ENCODE data around the gene SLC25A33. TPM values are rescaled to one million over a fixed set of nuclear protein-coding genes. Genes with fewer than 3 reads are reported as not detected.

The SLC25A33 gene
- total RNA-seq, 2 donors from 2014 or later: 9.6 to 13.6 TPM

DNA sequence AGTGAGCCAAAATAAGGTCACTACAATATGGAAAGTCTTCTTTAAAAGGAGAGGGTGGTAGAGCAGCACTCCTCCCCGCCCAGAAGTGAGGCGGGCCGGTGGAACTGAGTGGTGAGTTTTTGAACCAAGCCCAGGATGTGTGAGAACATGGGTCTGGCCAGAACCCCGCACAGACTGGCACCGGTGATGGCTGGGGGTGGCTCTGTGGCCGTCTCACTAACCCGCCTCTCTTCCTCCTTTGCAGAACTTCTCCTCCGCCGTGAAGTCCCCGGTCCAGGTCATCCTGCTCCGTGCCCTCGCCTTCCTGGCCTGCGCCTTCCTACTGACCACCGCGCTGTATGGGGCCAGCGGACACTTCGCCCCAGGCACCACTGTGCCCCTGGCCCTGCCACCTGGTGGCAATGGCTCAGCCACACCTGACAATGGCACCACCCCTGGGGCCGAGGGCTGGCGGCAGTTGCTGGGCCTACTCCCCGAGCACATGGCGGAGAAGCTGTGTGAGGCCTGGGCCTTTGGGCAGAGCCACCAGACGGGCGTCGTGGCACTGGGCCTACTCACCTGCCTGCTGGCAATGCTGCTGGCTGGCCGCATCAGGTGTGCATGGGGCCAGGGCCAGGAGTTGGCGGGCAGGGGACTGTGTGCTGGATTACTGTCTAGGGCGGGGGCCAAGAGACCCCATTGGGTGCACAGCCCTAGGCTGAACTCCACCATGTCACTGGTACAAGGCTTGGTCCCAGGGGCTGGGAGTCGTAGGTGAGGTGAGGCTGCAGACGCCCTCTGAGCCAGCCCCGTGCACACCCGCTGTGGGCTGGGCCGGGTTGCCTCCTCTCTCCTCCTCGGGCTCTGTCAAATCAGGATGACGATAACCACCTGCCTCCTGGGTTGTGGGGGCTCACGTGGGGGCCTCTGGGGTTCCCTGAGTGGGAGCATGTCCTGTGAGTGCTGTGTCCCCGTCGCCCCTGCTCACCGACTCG, 61.9 kb downstream of the SLC25A33 start:
- TF ChIP-seq, protein P1, sequence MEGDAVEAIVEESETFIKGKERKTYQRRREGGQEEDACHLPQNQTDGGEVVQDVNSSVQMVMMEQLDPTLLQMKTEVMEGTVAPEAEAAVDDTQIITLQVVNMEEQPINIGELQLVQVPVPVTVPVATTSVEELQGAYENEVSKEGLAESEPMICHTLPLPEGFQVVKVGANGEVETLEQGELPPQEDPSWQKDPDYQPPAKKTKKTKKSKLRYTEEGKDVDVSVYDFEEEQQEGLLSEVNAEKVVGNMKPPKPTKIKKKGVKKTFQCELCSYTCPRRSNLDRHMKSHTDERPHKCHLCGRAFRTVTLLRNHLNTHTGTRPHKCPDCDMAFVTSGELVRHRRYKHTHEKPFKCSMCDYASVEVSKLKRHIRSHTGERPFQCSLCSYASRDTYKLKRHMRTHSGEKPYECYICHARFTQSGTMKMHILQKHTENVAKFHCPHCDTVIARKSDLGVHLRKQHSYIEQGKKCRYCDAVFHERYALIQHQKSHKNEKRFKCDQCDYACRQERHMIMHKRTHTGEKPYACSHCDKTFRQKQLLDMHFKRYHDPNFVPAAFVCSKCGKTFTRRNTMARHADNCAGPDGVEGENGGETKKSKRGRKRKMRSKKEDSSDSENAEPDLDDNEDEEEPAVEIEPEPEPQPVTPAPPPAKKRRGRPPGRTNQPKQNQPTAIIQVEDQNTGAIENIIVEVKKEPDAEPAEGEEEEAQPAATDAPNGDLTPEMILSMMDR (conservative IDR thresholded peaks at IDR 0.05): no peak
- WGBS, 2 experiments (ENCODE audit: insufficient coverage in 1 of 2, insufficient read length in 1 of 2): 95% methylated on average over 35 to 39 of the region's 39 CpGs
- H3K27me3 ChIP-seq (ENCODE audit: control insufficient read depth, insufficient read depth, low read length, poor library complexity, severe bottlenecking): no peaks in the 10 kb centered on the region
- no peaks in the 10 kb centered on the region for H3K4me1 Mint-ChIP-seq
- no peak overlapping the region for H3K4me3 Mint-ChIP-seq
- H3K27me3 Mint-ChIP-seq (ENCODE audit: insufficient read depth): no peaks in the 10 kb centered on the region
- DNase-seq: no peak
- H3K4me3 ChIP-seq (ENCODE audit: low read length): no peak overlapping the region
- no peak overlapping the region for H3K9ac ChIP-seq (ENCODE audit: extremely low read depth, low read length, poor library complexity, severe bottlenecking)
- no peak overlapping the region for H3K27ac ChIP-seq (ENCODE audit: low read depth, low read length)
- H3K27ac Mint-ChIP-seq: no peak overlapping the region
- H3K36me3 ChIP-seq (ENCODE audit: control insufficient read depth, insufficient read depth, low read length): peaks cover 17% of the 10 kb centered on the region
- H3K9me3 Mint-ChIP-seq: no peaks in the 10 kb centered on the region
- H3K36me3 Mint-ChIP-seq (ENCODE audit: low read depth): peaks cover 16% of the 10 kb centered on the region
- H3K9me3 ChIP-seq (ENCODE audit: control insufficient read depth, low read length): no peaks in the 10 kb centered on the region
- no peaks in the 10 kb centered on the region for H3K4me1 ChIP-seq (ENCODE audit: control insufficient read depth, insufficient read depth, low read length)

DNA sequence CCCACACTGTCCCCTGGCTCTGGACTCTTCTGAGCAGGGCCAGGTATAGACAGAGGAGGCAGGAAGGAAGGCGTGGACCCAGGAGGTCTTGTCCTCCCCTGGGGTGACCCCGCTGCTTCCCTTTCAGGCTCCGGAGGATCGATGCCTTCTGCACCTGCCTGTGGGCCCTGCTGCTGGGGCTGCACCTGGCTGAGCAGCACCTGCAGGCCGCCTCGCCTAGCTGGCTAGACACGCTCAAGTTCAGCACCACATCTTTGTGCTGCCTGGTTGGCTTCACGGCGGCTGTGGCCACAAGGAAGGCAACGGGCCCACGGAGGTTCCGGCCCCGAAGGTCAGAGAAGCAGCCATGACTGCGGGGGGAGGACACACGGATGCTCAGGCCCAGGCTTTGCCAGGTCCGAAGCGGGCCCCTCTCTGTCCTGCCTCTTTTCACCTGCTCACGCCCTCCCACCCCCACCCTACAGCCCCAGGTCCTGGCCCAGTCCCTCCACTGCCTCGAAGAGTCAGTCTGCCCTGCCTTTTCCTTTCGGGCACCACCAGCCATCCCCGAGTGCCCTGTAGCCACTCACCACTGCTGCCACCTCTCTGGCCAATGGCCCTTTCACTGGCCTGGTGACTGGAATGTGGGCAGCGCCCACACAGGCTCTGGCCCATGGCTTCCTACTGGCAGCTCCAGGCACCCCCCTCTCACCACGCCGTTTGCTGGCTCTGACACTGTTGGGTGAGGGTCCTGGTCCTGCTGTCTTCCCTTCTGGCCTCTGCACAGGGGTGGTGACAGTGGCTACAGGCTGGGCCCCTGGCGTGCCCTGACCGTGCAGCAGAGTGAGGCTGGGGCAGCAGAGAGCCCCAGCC, 62.9 kb downstream of the SLC25A33 start:
- Histone ChIP-seq H3K9me3 (ENCODE audit: control insufficient read depth, low read length) (no peaks in the 10 kb centered on the region), H3K4me1 (ENCODE audit: control insufficient read depth, insufficient read depth, low read length) (no peaks in the 10 kb centered on the region), H3K4me3 (ENCODE audit: low read length) (no peak overlapping the region), H3K9ac (ENCODE audit: extremely low read depth, low read length, poor library complexity, severe bottlenecking) (no peak overlapping the region), H3K36me3 (ENCODE audit: control insufficient read depth, insufficient read depth, low read length) (peaks cover 17% of the 10 kb centered on the region), H3K27ac (ENCODE audit: low read depth, low read length) (no peak overlapping the region), H3K27me3 (ENCODE audit: control insufficient read depth, insufficient read depth, low read length, poor library complexity, severe bottlenecking) (no peaks in the 10 kb centered on the region)
- no peaks in the 10 kb centered on the region for H3K9me3 Mint-ChIP-seq
- H3K36me3 Mint-ChIP-seq (ENCODE audit: low read depth): peaks cover 14% of the 10 kb centered on the region
- no peak for DNase-seq
- H3K4me3 Mint-ChIP-seq: no peak overlapping the region
- H3K27ac Mint-ChIP-seq: no peak overlapping the region
- H3K27me3 Mint-ChIP-seq (ENCODE audit: insufficient read depth): no peaks in the 10 kb centered on the region
- no peaks in the 10 kb centered on the region for H3K4me1 Mint-ChIP-seq
- TF ChIP-seq, protein P1 (conservative IDR thresholded peaks at IDR 0.05): no peak
- 95 to 99% methylated on average over 20 to 26 of the region's 26 CpGs for WGBS, 2 experiments (ENCODE audit: insufficient coverage in 1 of 2, insufficient read length in 1 of 2)

DNA sequence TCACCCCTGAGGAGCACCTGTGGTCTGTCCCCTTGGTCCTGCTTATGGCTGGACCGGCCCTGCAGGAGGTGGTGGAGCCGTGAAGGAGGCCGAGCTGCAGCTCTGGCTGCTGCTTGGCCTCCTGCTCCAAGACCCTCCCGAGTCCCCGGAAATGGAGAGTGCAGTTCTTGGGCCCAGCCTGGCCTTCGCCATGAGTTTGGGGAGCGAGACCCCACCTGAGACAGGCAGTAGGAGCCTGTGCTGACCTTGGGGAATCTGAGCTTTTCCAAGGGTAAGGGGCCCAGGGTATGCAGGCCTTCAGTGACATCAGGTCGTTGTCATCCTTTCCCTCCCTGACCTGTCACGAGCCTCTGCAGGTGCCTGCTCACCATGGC, 63.5 kb downstream of the SLC25A33 start:
- no peaks in the 10 kb centered on the region for H3K27me3 ChIP-seq (ENCODE audit: control insufficient read depth, insufficient read depth, low read length, poor library complexity, severe bottlenecking)
- H3K4me3 ChIP-seq (ENCODE audit: low read length): no peak overlapping the region
- no peaks in the 10 kb centered on the region for H3K9me3 ChIP-seq (ENCODE audit: control insufficient read depth, low read length)
- WGBS, 2 experiments (ENCODE audit: insufficient coverage in 1 of 2, insufficient read length in 1 of 2): 90% methylated on average over 9 of the region's 9 CpGs
- no peaks in the 10 kb centered on the region for H3K27me3 Mint-ChIP-seq (ENCODE audit: insufficient read depth)
- no peak overlapping the region for H3K27ac ChIP-seq (ENCODE audit: low read depth, low read length)
- no peaks in the 10 kb centered on the region for H3K9me3 Mint-ChIP-seq
- H3K4me1 ChIP-seq (ENCODE audit: control insufficient read depth, insufficient read depth, low read length): no peaks in the 10 kb centered on the region
- no peak overlapping the region for H3K27ac Mint-ChIP-seq
- peaks cover 14% of the 10 kb centered on the region for H3K36me3 Mint-ChIP-seq (ENCODE audit: low read depth)
- H3K36me3 ChIP-seq (ENCODE audit: control insufficient read depth, insufficient read depth, low read length): peaks cover 17% of the 10 kb centered on the region
- TF ChIP-seq, protein P1 (conservative IDR thresholded peaks at IDR 0.05): no peak
- H3K9ac ChIP-seq (ENCODE audit: extremely low read depth, low read length, poor library complexity, severe bottlenecking): no peak overlapping the region
- H3K4me1 Mint-ChIP-seq: no peaks in the 10 kb centered on the region
- DNase-seq: no peak
- H3K4me3 Mint-ChIP-seq: no peak overlapping the region
